Central memory CD8-positive, alpha-beta T cell (primary cell): ENCODE measurements around the gene OR13C8.
"Not testable (repeated sequence)": the region's sequence is repeated elsewhere in the genome, so short reads cannot be mapped to it uniquely, and the experiment has no call there.

ENCODE experiments used
- ATAC-seq: fragments of 150-1000 bp; cut with Tn5 transposase; replicated peaks from 2 replicates; pipeline ENCODE4 v1.10.0; 2022; ENCODE audit warnings: mild to moderate bottlenecking, moderate FRiP score, moderate number of reproducible peaks; ENCODE audit not compliant: poor library complexity, severe bottlenecking; ENCODE audit errors: extremely low read depth
- DNase-seq, 2 donors: peaks; one replicate each; pipeline ENCODE4 v3.0.0; 2021; ENCODE audit warnings: low spot score in 2 of 2
- H3K27ac Mint-ChIP-seq: one replicate; pipeline ENCODE4 v1.8.0; 2022; ENCODE audit warnings: low read depth, mild to moderate bottlenecking, moderate library complexity, mixed read lengths
- H3K27me3 Mint-ChIP-seq: one replicate; pipeline ENCODE4 v1.8.0; 2022; ENCODE audit warnings: mixed read lengths
- H3K36me3 Mint-ChIP-seq: one replicate; pipeline ENCODE4 v1.8.0; 2022; ENCODE audit warnings: mild to moderate bottlenecking, moderate library complexity, mixed read lengths; ENCODE audit not compliant: insufficient read depth
- H3K4me1 Mint-ChIP-seq: one replicate; pipeline ENCODE4 v1.8.0; 2022; ENCODE audit warnings: mixed read lengths
- H3K4me3 Mint-ChIP-seq: one replicate; pipeline ENCODE4 v1.8.0; 2022; ENCODE audit warnings: mild to moderate bottlenecking, moderate library complexity, mixed read lengths
- H3K9me3 Mint-ChIP-seq: one replicate; pipeline ENCODE4 v1.8.0; 2022; ENCODE audit warnings: mixed read lengths

The OR13C8 gene

GRCh38 chr9:104580562-104580961 is 11.6 kb downstream of the OR13C8 start:
- H3K27ac Mint-ChIP-seq = no peak overlapping the region
- H3K4me3 Mint-ChIP-seq = no peak overlapping the region
- DNase-seq (no peak), ATAC-seq (no peak)
- H3K36me3 Mint-ChIP-seq = no peaks in the 10 kb centered on the region
- H3K9me3 Mint-ChIP-seq = no peaks in the 10 kb centered on the region
- H3K27me3 Mint-ChIP-seq = no peaks in the 10 kb centered on the region
- H3K4me1 Mint-ChIP-seq = no peaks in the 10 kb centered on the region

GRCh38 chr9:104586496-104587180 is 17.7 kb downstream of the OR13C8 start:
- DNase-seq (no peak), ATAC-seq (no peak)
- no peak overlapping the region for H3K4me3 Mint-ChIP-seq
- no peaks in the 10 kb centered on the region for H3K27me3 Mint-ChIP-seq
- H3K9me3 Mint-ChIP-seq = peaks cover 6% of the 10 kb centered on the region
- H3K27ac Mint-ChIP-seq = no peak overlapping the region
- no peaks in the 10 kb centered on the region for H3K4me1 Mint-ChIP-seq
- H3K36me3 Mint-ChIP-seq = peaks cover 1% of the 10 kb centered on the region

DNA sequence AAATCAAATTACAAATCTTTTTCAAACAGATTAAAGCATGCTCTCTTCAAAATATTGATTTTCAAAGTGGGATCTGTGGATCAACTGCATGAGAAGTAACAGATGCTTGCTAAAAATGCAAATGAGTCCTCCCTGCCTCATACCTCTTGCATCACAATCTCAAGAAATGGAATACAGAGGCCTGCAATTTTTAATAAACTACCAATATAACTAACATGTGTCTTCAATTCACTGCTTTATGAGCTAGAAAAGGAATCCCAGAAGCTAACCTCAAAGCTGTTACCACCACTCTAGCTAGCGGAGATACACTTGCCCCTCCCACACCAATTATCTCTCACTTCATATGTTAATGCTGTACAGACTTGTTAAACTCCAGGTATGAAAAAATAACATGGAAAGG is 20.7 kb downstream of the OR13C8 start:
- H3K27ac Mint-ChIP-seq = no peak overlapping the region
- H3K9me3 Mint-ChIP-seq = peaks cover 18% of the 10 kb centered on the region
- peaks cover 1% of the 10 kb centered on the region for H3K36me3 Mint-ChIP-seq
- ATAC-seq (no peak), DNase-seq (no peak)
- H3K4me3 Mint-ChIP-seq = no peak overlapping the region
- no peaks in the 10 kb centered on the region for H3K27me3 Mint-ChIP-seq
- no peaks in the 10 kb centered on the region for H3K4me1 Mint-ChIP-seq

DNA sequence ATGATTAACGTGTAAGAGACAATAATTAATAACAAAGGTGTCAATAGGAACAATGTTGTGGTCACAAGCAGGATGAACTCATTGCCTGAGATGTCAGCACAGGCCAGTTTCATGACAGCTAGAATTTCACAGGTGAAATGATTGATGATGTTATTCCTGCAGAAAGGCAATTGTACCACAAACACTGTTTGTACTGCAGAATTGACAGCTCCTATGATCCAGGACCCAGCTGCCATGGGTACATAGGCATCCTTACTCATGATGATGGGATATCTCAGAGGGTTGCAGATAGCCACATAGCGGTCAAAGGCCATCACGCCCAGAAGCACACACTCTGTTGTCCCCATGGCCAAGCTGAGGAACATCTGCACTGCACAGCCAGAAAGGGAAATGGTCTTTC is 29.8 kb downstream of the OR13C8 start:
- H3K4me3 Mint-ChIP-seq, DNase-seq, ATAC-seq, H3K36me3 Mint-ChIP-seq, H3K27me3 Mint-ChIP-seq, H3K4me1 Mint-ChIP-seq, H3K27ac Mint-ChIP-seq, H3K9me3 Mint-ChIP-seq: not testable (repeated sequence)

DNA sequence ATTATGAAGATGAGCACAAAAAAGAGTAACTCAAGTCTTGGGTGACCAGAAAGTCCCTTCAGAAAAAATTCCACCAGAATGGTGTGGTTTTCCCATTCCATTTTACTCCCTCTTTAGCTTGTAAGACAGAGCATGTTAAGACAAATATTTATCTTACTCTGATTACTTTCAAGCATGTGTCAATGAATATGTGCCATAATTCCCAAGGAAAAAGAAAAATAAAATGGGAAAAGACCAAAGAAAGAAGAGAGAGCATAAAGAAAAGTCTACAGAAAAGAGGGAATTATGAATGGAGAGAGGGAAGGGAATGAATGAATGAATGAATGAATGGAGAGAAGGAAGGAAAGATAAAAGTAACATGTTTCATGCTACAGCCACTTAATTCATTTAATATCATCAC is 30.3 kb downstream of the OR13C8 start, which contains the start of gene OR13C5:
Gene OR13C5 (minus strand): TSS at position 101 of the 400 bp plus-strand sequence. CDS start 0 bp downstream, at position 101.
- DNase-seq, H3K36me3 Mint-ChIP-seq, H3K9me3 Mint-ChIP-seq, H3K27me3 Mint-ChIP-seq, ATAC-seq, H3K4me1 Mint-ChIP-seq, H3K4me3 Mint-ChIP-seq, H3K27ac Mint-ChIP-seq: not testable (repeated sequence)

DNA sequence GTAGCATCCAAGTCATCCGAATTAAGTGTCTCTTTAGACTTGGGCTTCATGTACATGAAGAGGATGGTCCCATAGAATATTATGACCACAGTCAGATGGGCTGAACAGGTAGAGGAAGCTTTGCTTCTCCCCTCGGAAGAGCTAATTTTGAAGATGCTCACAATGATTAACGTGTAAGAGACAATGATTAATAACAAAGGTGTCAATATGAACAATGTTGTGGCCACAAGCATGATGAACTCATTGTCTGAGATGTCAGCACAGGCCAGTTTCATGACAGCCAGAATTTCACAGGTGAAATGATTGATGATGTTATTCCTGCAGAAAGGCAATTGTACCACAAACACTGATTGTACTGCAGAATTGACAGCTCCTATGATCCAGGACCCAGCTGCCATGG is 35.8 kb downstream of the OR13C8 start:
- H3K4me1 Mint-ChIP-seq = no peaks in the 10 kb centered on the region
- no peak overlapping the region for H3K4me3 Mint-ChIP-seq
- H3K9me3 Mint-ChIP-seq = no peaks in the 10 kb centered on the region
- no peak overlapping the region for H3K27ac Mint-ChIP-seq
- H3K36me3 Mint-ChIP-seq = no peaks in the 10 kb centered on the region
- no peaks in the 10 kb centered on the region for H3K27me3 Mint-ChIP-seq
- DNase-seq (no peak), ATAC-seq (no peak)

- H3K4me1 Mint-ChIP-seq, H3K9me3 Mint-ChIP-seq, H3K4me3 Mint-ChIP-seq, H3K27ac Mint-ChIP-seq, DNase-seq, H3K36me3 Mint-ChIP-seq, H3K27me3 Mint-ChIP-seq, ATAC-seq: not testable (repeated sequence)
Measured at GRCh38 chr9:104605527-104605926, 36.6 kb downstream of the OR13C8 start, which contains the start of gene OR13C2. TSS of gene OR13C2 (minus strand) at chr9:104605627. CDS start at chr9:104605627, 0 bp downstream.

GRCh38 chr9:104606152-104606551 is 37.2 kb downstream of the OR13C8 start:
- no peaks in the 10 kb centered on the region for H3K36me3 Mint-ChIP-seq
- no peak overlapping the region for H3K27ac Mint-ChIP-seq
- no peak for DNase-seq

GRCh38 chr9:104608336-104608735 is 39.4 kb downstream of the OR13C8 start:
- DNase-seq (no peak), ATAC-seq (no peak)
- Mint-ChIP-seq H3K36me3 (no peaks in the 10 kb centered on the region), H3K27ac (no peak overlapping the region), H3K4me3 (no peak overlapping the region), H3K9me3 (peaks cover 9% of the 10 kb centered on the region), H3K27me3 (no peaks in the 10 kb centered on the region), H3K4me1 (no peaks in the 10 kb centered on the region)

More at GRCh38 chr9:104606152-104606551, 37.2 kb downstream of the OR13C8 start:
- H3K9me3 Mint-ChIP-seq = no peaks in the 10 kb centered on the region
- H3K4me3 Mint-ChIP-seq = no peak overlapping the region
- ATAC-seq = no peak
- no peaks in the 10 kb centered on the region for H3K4me1 Mint-ChIP-seq
- no peaks in the 10 kb centered on the region for H3K27me3 Mint-ChIP-seq

DNA sequence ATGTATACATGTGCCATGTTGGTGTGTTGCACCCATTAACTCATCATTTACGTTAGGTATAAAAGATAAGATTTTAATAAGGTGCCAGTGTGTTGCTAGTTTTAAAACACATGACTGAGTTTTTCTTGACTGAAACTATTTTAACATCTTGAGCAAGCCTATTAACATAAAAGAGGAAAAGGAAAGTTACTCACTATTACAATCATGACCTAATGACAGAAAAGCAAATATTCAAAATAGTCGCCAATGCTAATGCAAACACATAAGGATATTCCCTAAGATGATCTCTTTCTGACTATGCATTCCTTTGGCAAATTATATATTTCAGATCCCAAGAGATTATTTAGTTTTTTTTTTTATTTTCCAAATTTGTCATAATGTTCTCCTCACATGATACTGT is 42.2 kb downstream of the OR13C8 start:
- H3K4me1 Mint-ChIP-seq = no peaks in the 10 kb centered on the region
- H3K36me3 Mint-ChIP-seq = no peaks in the 10 kb centered on the region
- H3K27me3 Mint-ChIP-seq = no peaks in the 10 kb centered on the region
- ATAC-seq = no peak
- no peak for DNase-seq
- H3K27ac Mint-ChIP-seq = no peak overlapping the region
- H3K9me3 Mint-ChIP-seq = peaks cover 9% of the 10 kb centered on the region
- no peak overlapping the region for H3K4me3 Mint-ChIP-seq

GRCh38 chr9:104617418-104617817 is 48.5 kb downstream of the OR13C8 start:
- Mint-ChIP-seq H3K9me3 (peaks cover 8% of the 10 kb centered on the region), H3K4me3 (no peak overlapping the region), H3K27me3 (no peaks in the 10 kb centered on the region), H3K36me3 (no peaks in the 10 kb centered on the region), H3K27ac (no peak overlapping the region), H3K4me1 (no peaks in the 10 kb centered on the region)
- no peak for ATAC-seq
- DNase-seq = no peak

DNA sequence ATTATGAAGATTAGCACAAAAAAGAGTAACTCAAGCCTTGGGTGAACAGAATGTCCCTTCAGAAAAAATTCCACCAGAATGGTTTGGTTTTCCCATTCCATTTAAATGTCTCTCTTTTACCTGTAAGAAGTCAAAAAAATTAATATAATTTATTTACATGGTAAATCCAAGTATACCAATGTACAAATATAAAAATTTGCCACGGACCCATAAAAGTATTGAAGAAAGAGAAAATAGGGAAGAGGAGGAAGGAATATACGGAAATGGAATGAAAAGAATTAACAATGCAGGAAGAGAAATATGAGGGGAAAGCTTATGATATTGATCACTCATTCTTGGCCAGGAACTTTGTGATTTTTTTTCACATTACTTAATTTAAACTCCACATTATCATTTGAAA is 49.1 kb downstream of the OR13C8 start, which contains the start of gene OR13C9:
Gene OR13C9 (minus strand): TSS at position 101 of the 400 bp plus-strand sequence. CDS start 0 bp downstream, at position 101.
- H3K4me3 Mint-ChIP-seq = no peak within 1 kb of the TSS
- no peaks in the 10 kb centered on the region for H3K36me3 Mint-ChIP-seq
- no peak within 1 kb of the TSS for H3K27ac Mint-ChIP-seq
- DNase-seq = no peak
- no peaks in the 10 kb centered on the region for H3K4me1 Mint-ChIP-seq
- peaks cover 1% of the 10 kb centered on the region for H3K9me3 Mint-ChIP-seq
- ATAC-seq = no peak
- no peaks in the 10 kb centered on the region for H3K27me3 Mint-ChIP-seq
